Breast epithelium (tissue), 3 donors: ENCODE measurements around the gene GRWD1.

Source experiments
- POLR2A ChIP-seq: fragments of 450-650 bp; IDR thresholded peaks from one replicate; pipeline ENCODE4 v1.6.1; 2016; ENCODE audit warnings: antibody characterized with exemption, mild to moderate bottlenecking, moderate library complexity
- TF ChIP-seq, protein P1 (sequence below), 3 donors: fragments of 450-650 bp; IDR thresholded peaks; one replicate each; pipeline ENCODE4 v1.5.1; 2016 to 2017; ENCODE audit warnings: antibody characterized with exemption in 3 of 3, mild to moderate bottlenecking in 3 of 3, moderate library complexity in 3 of 3

DNA sequence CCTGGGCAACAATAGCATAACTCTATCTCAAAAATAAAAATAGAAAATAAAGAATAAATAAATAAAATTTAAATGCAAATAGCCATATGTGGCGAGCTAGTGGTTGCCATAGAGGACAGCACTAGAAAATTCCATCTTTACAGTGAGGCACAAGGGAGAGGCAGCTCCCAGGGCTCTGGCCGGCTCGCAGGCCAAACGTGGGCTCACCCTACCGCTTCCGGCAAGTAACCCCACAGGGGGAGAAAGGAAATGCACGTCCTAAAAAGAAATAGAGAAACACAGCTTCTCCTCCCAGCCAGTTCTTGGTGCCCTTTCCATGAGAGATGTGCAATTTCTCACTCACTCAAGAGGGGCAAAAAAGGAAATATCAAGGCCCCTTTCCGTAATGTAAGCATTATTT, 12.4 kb upstream of the GRWD1 start:
- no peak for TF ChIP-seq POLR2A
- TF ChIP-seq, protein P1, sequence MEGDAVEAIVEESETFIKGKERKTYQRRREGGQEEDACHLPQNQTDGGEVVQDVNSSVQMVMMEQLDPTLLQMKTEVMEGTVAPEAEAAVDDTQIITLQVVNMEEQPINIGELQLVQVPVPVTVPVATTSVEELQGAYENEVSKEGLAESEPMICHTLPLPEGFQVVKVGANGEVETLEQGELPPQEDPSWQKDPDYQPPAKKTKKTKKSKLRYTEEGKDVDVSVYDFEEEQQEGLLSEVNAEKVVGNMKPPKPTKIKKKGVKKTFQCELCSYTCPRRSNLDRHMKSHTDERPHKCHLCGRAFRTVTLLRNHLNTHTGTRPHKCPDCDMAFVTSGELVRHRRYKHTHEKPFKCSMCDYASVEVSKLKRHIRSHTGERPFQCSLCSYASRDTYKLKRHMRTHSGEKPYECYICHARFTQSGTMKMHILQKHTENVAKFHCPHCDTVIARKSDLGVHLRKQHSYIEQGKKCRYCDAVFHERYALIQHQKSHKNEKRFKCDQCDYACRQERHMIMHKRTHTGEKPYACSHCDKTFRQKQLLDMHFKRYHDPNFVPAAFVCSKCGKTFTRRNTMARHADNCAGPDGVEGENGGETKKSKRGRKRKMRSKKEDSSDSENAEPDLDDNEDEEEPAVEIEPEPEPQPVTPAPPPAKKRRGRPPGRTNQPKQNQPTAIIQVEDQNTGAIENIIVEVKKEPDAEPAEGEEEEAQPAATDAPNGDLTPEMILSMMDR (IDR thresholded peaks at IDR 0.05): no peak
